KOPT-K1 (cell line): Measurements from ENCODE around the gene TTPAL.

Experiments used
- H3K27ac ChIP-seq: fragments of 200-600 bp; sonication (generic); 2 replicates; pipeline ENCODE4 v1.5.1; 2016; ENCODE audit warnings: antibody characterized with exemption, mild to moderate bottlenecking, low read depth, low read length; ENCODE audit not compliant: poor library complexity, severe bottlenecking
- H3K36me3 ChIP-seq: fragments of 200-600 bp; sonication (generic); 2 replicates; pipeline ENCODE4 v1.5.1; 2017; ENCODE audit warnings: antibody characterized with exemption, mild to moderate bottlenecking, low read length, moderate library complexity; ENCODE audit not compliant: insufficient read depth
- H3K9me3 ChIP-seq: fragments of 200-600 bp; sonication (generic); 2 replicates; pipeline ENCODE4 v1.5.1; 2017; ENCODE audit warnings: antibody characterized with exemption, low read length, mild to moderate bottlenecking; ENCODE audit not compliant: insufficient read depth, poor library complexity, severe bottlenecking

The TTPAL gene

DNA sequence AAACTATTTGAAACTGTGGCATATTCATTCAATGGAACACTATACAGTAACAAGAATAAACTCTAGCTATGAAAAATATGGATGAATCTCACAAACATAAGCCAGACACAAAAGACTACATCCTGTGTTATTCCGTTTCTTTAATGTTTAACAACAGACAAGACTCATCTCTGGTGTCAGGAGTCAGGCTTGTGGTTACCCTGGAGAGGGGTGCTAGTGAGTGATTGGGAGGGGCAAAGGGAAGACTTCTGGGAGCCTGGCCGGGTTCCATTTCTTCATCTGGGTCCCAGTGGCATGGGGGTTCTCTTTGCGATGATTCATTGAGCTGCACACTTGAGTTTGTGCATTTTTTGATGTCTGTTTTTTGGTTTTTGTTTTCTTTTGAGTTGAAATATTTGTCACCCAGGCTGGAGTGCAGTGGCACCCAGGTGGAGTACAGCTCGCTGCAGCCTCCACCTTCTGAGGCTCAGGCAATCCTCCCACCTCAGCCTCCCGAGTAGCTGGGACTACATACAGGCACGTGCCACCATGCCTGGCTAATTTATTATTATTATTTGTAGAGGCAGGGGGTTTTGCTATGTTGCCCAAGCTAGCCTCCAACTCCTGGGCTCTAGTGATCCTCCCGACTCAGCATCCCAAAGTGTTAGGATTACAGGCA is 21.2 kb upstream of the TTPAL start:
- Histone ChIP-seq H3K36me3 (no peaks in the 10 kb centered on the region), H3K27ac (no peak overlapping the region), H3K9me3 (no peaks in the 10 kb centered on the region)

DNA sequence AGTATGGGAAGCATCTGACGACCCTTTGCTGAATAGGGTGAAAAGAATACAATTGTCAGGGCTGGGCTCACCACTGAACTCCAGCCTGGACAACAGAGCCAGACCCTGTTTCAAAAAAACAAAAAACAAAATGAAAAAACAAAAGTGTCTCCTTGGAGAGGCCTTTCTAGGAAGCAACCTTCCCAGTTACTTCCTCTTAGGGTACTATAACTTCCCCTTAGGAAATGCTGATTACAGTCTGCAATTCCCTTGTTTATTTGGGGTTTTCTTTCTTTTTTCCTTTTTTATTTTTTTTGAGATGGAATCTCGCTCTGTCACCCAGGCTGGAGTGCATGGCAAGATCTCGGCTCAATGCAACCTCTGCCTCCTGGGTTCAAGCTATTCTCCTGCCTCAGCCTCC is 20.5 kb upstream of the TTPAL start:
- Histone ChIP-seq H3K36me3 (no peaks in the 10 kb centered on the region), H3K9me3 (no peaks in the 10 kb centered on the region), H3K27ac (no peak overlapping the region)

- no peak overlapping the region for H3K27ac ChIP-seq
- no peaks in the 10 kb centered on the region for H3K9me3 ChIP-seq
- no peaks in the 10 kb centered on the region for H3K36me3 ChIP-seq
Measured at GRCh38 chr20:44456611-44457010, 19.1 kb upstream of the TTPAL start.

- Histone ChIP-seq H3K27ac (no peak overlapping the region), H3K9me3 (no peaks in the 10 kb centered on the region), H3K36me3 (no peaks in the 10 kb centered on the region)
Measured at GRCh38 chr20:44457016-44457415, 18.7 kb upstream of the TTPAL start.

DNA sequence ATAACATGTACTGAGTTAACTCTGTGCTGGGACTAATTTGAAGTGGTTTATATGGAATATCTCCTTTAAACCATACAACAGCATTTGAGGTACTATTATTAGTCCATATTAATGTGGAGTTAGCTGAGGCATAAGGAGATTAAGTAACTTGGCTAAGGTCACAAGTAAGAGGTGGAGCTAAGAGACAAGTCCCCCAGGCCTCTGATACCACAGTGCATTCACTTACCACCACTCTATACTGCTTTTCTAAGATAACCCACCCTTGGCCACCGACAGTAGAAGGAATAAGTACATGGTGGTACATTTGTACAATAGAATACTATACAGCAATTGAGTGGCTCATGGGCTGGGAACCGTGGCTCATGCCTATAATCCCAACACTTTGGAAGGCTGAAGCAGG is 16.4 kb upstream of the TTPAL start:
- Histone ChIP-seq H3K9me3 (no peaks in the 10 kb centered on the region), H3K36me3 (no peaks in the 10 kb centered on the region), H3K27ac (no peak overlapping the region)

DNA sequence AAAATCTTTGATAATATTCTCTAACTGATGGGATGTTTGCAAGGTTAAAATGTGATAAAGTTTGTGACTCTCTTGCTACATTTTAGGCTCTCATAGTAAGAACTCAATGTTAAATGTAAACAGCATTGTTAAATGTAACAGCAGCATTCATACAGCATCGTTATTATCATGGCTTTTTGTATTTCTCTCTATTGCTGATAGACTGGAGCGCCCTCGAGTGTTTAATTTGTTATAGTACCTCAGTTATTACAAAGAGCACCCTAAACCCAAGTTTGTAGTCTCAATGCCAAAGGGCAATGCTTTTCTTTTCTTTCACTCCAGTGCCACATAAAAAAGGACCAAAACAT is 14.9 kb upstream of the TTPAL start:
- Histone ChIP-seq H3K36me3 (no peaks in the 10 kb centered on the region), H3K9me3 (no peaks in the 10 kb centered on the region), H3K27ac (no peak overlapping the region)

GRCh38 chr20:44461142-44461802 is 14.4 kb upstream of the TTPAL start:
- H3K9me3 ChIP-seq = no peaks in the 10 kb centered on the region
- H3K36me3 ChIP-seq = no peaks in the 10 kb centered on the region
- H3K27ac ChIP-seq = no peak overlapping the region

GRCh38 chr20:44461803-44462174 is 13.9 kb upstream of the TTPAL start:
- no peak overlapping the region for H3K27ac ChIP-seq
- no peaks in the 10 kb centered on the region for H3K36me3 ChIP-seq
- H3K9me3 ChIP-seq = no peaks in the 10 kb centered on the region

GRCh38 chr20:44463466-44463865 is 12.2 kb upstream of the TTPAL start:
- Histone ChIP-seq H3K9me3 (no peaks in the 10 kb centered on the region), H3K27ac (no peak overlapping the region), H3K36me3 (no peaks in the 10 kb centered on the region)

- no peak overlapping the region for H3K27ac ChIP-seq
- H3K9me3 ChIP-seq = no peaks in the 10 kb centered on the region
- H3K36me3 ChIP-seq = no peaks in the 10 kb centered on the region
Measured at GRCh38 chr20:44464514-44464913, 11.2 kb upstream of the TTPAL start.

GRCh38 chr20:44465001-44465560 is 10.6 kb upstream of the TTPAL start:
- H3K27ac ChIP-seq = no peak overlapping the region
- H3K9me3 ChIP-seq = no peaks in the 10 kb centered on the region
- no peaks in the 10 kb centered on the region for H3K36me3 ChIP-seq

GRCh38 chr20:44467289-44467883 is 8.3 kb upstream of the TTPAL start:
- Histone ChIP-seq H3K27ac (no peak overlapping the region), H3K36me3 (no peaks in the 10 kb centered on the region)

DNA sequence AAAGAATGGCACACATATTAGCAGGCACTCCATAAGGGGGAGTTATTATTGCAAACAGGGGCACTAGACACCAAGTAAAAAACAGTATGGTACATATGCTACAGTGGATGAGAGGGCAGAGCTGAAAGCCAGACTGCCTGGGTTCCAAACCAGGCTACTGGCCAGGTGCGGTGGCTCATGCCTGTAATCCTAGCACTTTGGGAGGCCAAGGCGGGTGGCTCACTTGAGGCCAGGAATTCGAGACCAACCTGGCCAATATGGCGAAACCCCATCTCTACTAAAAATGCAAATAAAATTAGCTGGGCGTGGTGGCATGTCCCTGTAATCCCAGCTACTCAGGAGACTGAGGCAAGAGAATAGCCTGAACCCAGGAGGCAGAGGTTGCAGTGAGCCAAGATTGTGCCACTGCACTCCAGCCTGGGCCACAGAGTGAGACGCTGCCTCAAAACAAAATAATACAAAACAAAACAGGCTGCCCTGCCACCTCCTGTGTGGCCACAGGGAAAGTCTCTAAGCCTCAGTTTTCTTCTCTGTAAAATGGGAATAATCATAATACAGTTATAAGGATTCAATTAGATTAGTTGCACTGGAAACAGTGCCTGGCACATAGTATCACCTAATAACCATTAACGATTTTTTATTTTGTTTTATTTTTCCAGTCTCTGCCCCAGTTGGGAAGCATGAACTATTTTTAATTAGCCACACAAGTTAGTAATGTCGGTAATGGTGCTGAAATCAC is 7.5 kb upstream of the TTPAL start:
- Histone ChIP-seq H3K9me3 (no peaks in the 10 kb centered on the region), H3K36me3 (no peaks in the 10 kb centered on the region), H3K27ac (no peak overlapping the region)

More at GRCh38 chr20:44467289-44467883, 8.3 kb upstream of the TTPAL start:
- H3K9me3 ChIP-seq = no peaks in the 10 kb centered on the region

GRCh38 chr20:44470327-44470726 is 5.3 kb upstream of the TTPAL start:
- no peaks in the 10 kb centered on the region for H3K36me3 ChIP-seq
- no peaks in the 10 kb centered on the region for H3K9me3 ChIP-seq
- no peak overlapping the region for H3K27ac ChIP-seq

- Histone ChIP-seq H3K9me3 (no peaks in the 10 kb centered on the region), H3K36me3 (no peaks in the 10 kb centered on the region), H3K27ac (no peak overlapping the region)
Measured at GRCh38 chr20:44471481-44471882, 4.2 kb upstream of the TTPAL start.
